Measurements from ENCODE around the gene CBLL1.

CBLL1 gene, protein sequence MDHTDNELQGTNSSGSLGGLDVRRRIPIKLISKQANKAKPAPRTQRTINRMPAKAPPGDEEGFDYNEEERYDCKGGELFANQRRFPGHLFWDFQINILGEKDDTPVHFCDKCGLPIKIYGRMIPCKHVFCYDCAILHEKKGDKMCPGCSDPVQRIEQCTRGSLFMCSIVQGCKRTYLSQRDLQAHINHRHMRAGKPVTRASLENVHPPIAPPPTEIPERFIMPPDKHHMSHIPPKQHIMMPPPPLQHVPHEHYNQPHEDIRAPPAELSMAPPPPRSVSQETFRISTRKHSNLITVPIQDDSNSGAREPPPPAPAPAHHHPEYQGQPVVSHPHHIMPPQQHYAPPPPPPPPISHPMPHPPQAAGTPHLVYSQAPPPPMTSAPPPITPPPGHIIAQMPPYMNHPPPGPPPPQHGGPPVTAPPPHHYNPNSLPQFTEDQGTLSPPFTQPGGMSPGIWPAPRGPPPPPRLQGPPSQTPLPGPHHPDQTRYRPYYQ
- 46.4 to 54.2 (median 46.8) reads per million in 4 experiments for total RNA-seq

DNA sequence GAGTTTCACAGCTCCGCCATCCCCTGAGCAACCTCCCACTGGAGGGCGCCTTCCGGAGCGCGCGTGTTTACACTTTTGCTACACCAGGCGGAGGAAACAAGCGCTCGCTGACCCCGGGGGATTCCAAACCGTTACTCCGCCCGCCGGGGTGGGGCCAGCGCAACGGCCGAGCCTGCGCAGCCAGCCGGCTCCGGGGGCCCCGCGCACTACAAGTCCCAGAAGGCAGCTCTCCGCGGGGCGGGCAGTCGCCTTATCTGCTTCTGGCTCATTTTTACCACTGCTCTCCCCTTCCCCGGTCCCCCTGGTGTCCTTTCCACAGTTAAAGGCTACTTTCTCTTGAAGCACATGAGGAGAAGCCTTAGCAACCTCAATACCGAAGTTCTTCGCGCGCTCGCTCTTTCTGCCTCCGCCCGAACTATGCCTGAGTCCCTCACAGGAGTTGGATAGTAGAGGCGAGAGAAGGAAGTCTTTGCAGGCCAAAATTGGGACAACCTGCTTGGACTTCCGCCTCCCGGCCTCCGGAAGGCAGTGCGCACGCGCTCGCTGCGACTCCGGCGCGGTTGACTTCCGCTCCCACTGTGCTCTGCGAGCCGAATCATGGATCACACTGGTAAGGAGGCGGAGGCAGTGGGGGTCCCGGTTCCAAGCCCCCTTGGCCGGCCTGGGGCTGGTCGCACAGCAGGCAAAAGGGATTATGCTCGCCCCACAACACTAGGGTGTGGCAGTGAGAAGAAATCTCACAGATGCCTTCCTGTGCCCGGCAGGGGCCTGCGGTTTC, at the start of gene CBLL1:
CBLL1 (plus strand) TSS at position 576 of the 778 bp plus-strand sequence; CDS start at position 598, 22 bp downstream.
- DNase-seq = peak; percentile 93

- no peak for DNase-seq
Measured at GRCh38 chr7:107694386-107694785, 49.6 kb upstream of the CBLL1 start.

DNA sequence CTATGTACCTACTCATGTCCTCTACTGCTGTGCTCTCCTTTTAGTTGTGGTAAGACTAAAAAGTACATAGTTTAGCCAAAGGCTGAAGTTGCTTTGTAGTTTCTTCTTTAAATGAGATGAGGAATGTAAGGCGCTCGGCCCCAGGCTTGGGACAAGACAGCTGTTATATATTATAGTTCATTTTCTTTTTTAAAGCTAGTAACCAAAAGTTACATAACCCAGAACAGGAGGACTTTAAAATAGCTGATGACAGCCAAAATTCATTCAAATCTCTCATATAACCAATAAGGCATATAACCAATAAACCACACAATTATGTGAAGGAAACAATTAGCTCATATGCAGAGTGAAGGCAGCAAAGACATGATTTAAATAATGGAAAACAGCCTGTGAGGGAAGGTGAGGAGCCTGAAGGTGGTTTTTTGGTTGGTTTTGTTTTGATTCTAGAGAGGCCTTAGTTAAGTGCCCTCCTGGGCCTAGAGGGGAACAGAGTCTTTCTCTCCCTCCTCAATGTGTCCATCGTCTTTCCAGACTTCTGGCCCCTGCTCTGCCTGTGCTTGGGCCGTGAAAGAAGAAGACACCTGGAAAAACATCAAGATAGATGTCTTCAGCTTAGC, 47.5 kb upstream of the CBLL1 start:
- no peak for DNase-seq

DNA sequence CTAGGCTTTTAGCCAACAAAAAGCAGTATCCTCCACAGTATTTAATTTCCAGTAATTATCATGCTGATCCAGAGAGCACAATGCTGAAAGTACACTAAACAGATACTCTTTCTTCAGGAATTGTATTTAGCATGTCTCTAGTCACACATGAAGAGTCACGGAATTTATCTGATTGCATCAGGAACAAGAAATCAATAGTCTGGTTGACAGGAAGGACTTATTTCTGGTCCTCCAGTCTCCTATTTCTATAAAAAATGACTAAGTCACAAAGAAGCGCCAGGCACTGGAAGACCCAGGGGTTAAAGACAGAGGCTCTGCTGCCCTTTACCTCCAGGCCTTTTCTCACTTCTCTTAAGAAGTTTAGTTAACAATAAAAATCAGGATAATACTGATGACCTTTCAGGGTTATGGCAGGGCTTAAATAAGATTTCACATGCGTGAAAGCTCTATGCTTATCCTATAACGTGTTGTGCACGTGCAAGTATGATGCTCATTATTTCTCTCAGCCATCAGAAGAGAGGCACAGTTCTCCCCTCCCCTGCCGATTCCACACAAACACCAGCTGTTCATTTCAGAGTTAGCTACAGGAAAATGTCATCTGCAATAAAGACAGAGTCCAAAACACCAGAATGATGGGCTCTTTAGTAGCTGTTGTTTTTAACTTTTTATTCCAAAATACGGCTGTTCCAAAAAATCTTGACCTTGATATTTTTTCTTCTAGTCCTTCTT, 46.5 kb upstream of the CBLL1 start:
- DNase-seq = no peak

GRCh38 chr7:107700570-107700969, 43.4 kb upstream of the CBLL1 start:
- DNase-seq = no peak

DNA sequence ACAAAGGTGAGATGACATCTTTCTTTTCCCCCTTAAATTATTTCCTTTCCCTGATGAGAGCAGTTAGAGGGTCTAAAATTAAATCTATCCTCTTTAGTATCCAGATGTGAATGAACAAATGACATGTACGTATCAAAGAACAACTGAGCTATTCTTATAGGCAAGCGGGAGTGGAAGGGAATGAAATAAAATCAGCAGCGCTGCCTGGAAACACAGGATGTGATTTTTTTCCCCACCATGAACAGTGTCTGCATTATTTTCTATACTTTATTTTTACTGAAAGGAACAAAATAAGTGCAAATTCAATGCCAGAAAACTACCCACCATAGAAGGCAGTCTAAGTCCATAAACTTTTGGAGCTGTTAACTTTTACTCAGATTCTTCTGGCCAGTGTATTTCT, 42.8 kb upstream of the CBLL1 start:
- DNase-seq = no peak

GRCh38 chr7:107703219-107703618, 40.7 kb upstream of the CBLL1 start:
- no peak for DNase-seq

GRCh38 chr7:107703872-107704271, 40.1 kb upstream of the CBLL1 start:
- DNase-seq = no peak

- no peak for DNase-seq
Measured at GRCh38 chr7:107708956-107709355, 35.0 kb upstream of the CBLL1 start.

DNA sequence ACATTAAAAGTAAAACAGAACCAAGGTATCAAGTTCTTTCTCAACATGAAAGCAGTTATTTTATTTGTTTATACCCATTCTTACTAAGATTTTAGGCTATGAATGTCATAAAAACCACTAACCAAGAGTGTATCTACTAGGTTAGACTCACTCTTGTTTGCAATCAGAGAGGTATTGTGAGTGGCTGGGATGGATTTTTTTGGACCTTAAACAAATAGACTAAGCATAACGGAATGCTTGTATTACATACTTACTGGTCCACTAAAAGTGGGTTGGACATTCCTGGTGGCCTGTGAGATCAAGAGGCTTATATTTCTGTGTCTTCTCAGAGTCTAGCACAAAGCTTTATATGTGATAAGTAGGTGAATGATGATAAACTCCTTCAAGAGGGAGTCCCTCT, 32.6 kb upstream of the CBLL1 start:
- no peak for DNase-seq

DNA sequence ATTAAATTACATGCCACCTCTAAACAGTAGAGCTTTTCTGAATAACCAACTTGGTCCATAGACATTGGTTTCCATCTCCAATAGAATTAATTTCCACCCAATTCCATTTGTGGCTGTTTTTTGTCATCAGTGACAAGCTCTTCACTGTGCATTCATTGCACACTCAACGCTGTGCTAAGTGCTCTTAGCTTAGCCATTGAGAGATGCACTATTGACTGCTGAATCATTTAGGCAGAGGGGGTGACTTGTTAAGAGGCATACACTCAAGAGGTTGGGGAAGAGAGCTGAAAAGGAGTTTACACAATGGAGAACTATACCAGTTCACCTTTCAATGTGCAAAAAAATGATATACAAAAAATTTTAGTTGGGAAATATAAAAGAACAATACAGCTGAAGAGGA, 31.9 kb upstream of the CBLL1 start:
- no peak for DNase-seq

DNA sequence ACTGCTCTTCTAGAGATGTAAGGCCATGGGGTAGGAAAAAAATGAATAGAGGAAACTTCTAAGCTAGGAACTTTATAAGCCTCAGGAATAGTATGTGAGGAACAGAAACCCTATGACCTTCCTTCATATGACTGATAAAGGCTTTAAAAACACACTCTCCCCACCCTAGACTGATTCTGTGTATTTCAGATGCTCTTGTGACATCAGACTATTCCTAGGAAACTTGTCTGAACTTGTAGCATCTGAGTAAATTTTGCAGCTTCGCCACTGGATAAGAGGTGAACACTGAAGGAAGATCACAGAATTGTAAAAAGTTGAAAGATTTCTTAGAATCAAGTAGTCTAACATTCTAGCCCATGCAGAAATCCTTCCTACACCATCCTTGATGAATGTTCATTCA, 31.0 kb upstream of the CBLL1 start:
- DNase-seq = no peak

GRCh38 chr7:107715531-107715930, 28.4 kb upstream of the CBLL1 start:
- DNase-seq = no peak

GRCh38 chr7:107718456-107719193, 25.3 kb upstream of the CBLL1 start:
- DNase-seq = no peak

- DNase-seq = no peak
Measured at GRCh38 chr7:107721286-107721685, 22.7 kb upstream of the CBLL1 start.

DNA sequence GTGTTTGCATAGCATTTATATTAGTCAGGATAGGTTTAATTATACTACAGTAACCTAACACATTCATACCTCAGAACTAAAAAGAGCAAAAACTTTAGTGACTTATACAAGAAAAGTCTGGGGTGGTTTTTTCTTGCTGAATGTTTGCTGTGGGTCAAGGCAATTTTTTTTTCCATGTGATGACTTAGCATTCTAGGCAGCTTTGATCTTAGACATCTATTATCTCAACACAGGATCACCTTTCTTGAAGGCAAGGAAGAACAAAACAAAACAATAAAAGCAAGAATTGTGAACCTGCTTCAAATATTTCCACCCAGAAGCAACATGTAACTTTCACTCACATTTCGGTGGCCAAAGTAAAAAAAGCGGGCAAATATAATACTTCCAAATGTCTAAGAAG, 20.7 kb upstream of the CBLL1 start:
- no peak for DNase-seq

GRCh38 chr7:107725138-107725740, 18.7 kb upstream of the CBLL1 start:
- peak; percentile 2 for DNase-seq

DNA sequence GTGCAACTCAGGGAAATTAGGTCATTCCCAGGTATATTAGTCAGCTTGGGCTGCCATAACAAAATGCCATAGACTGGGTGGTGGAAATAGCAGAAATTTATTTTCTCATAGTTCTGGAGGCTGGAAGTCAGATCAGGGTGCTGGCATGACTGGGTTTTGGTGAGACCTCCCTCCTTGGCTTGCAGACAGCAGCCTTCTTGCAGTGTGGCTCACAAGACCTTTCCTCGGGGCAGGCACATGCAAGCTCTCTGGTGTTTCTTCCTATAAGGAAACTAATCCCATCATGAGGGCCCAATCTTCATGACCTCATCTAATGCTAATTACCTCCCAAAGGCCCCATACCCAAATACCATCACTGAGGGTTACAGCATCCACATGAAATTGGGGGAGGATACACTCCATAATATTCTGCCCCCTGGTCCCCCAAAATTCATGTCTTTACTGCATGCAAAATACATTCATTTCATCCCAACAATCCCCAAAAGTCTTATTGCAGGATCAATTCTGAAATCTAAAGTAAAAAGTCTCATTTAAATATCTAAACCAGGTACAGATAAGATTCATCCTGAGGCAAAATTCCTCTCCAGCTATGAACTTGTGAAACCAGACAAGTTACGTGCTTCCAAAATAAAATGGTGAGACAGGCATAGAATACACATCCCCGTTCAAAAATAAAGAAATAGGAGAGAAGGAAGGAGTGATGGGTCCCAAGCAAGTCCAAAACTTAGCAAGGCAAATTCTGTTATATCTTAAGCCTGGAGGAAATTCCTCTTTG, 17.4 kb upstream of the CBLL1 start:
- no peak for DNase-seq

GRCh38 chr7:107728276-107728675, 15.7 kb upstream of the CBLL1 start:
- no peak for DNase-seq

DNA sequence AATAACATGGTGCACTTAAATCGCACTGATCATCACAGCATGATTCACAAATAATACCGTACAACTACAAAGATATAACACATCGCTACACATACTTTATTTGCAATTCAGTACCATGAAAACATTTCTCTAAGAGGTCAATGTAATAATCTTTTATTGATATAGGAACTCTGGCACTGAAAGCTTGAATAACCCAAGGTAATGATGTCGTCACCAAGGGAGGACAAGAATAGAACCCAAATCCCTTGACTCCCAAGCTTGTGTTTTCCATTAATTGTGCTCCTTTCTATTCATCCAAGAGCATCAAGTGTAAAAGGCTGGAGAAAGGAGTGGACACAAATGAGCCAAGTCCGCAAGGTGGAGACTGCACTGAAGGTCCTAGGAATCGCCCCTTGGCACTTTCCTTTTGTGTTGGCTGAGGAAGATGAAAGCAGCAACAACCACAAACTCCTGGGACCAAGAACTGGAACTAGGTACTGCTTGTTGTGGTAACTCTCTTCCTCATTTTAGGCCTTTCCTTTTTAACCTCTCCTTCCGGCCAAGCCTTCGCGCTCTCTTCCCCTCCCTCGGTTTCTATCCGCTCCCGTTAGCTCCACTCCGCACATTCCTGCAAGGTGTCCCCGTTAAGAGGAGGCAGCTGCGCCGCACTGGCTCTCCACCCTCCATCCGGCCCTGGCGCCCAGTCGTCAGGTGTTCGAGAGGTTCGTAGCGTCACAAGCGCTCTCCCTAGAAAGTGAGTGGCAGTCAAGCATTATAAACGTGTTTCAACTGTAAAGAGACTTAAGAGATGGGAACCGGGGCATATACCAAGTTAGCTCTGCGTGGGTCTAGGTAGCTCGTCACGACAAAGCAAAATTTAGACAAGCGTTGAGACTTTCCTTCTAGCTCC, 1.0 kb upstream of the CBLL1 start:
- peak; percentile 58 for DNase-seq

All from effector CD8-positive, alpha-beta T cell (primary cell).